ENCODE data around the gene BTBD9.

- TF ChIP-seq POLR2AphosphoS5 (IDR thresholded peaks at IDR 0.05; ENCODE audit: insufficient read depth, low read depth, low read length) (no peak), MAX (IDR thresholded peaks at IDR 0.05; ENCODE audit: insufficient read depth, insufficient read length) (no peak), CTCF (IDR thresholded peaks at IDR 0.05; ENCODE audit: extremely low read depth in 1 of 2, insufficient read depth in 1 of 2, low read depth in 1 of 2, low read length in 2 of 2) (no peak), POLR2A (IDR thresholded peaks at IDR 0.05; ENCODE audit: low read depth, low read length) (no peak), JUN (IDR thresholded peaks at IDR 0.05; ENCODE audit: borderline replicate concordance, insufficient read depth, insufficient read length, low read depth) (no peak)
Measured at GRCh38 chr6:38302838-38303237, 336.9 kb downstream of the BTBD9 start.

All from endothelial cell of umbilical vein (primary cell).